Right lobe of liver (tissue), 4 donors: ENCODE measurements around the gene KREMEN2.

Experiments used
- CTCF ChIP-seq, 4 donors: fragments of 200-600 bp in 3 of 4; fragments of 450-650 bp in 1 of 4; IDR thresholded peaks; one replicate each; pipeline versions ENCODE4 v1.5.1 to v1.8.0; 2016 to 2022; ENCODE audit warnings: antibody characterized with exemption in 4 of 4, mild to moderate bottlenecking in 2 of 4
- POLR2A ChIP-seq: fragments of 450-650 bp; IDR thresholded peaks from one replicate; pipeline ENCODE4 v1.6.1; 2017; ENCODE audit warnings: antibody characterized with exemption, mild to moderate bottlenecking
- donor health status: DM: no; HTN: no; CAD: no.
- donor health status: DM: no; HTN: no; CAD: no.
- donor health status: DM: no; HTN: yes; CAD: no.

DNA sequence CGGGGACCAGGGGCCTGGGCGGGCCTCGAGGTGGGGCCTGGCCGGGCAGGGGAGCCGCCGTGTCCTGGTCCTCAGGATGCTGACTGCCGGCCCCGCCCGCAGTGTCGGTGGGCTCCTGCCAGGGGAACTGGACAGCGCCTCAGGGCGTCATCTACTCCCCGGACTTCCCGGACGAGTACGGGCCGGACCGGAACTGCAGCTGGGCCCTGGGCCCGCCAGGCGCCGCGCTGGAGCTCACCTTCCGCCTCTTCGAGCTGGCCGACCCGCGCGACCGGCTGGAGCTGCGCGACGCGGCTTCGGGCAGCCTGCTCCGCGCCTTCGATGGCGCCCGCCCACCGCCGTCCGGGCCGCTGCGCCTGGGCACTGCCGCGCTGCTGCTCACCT is 2.7 kb downstream of the KREMEN2 start:
- no peak for TF ChIP-seq CTCF (IDR thresholded peaks at IDR 0.05)
- TF ChIP-seq POLR2A = no peak
